Mesenchymal stem cell (in vitro differentiated cells and primary cell): ENCODE measurements around the gene MCCC1.

Experiments
- DNase-seq: peaks from one replicate; pipeline ENCODE4 v3.0.0-alpha.2; 2013
- H2AFZ ChIP-seq: one replicate; pipeline ENCODE4 v1.6.1; 2013; ENCODE audit warnings: low read depth, mild to moderate bottlenecking, control low read depth, inconsistent platforms, low read length, moderate library complexity
- H2AK5ac ChIP-seq: 2 replicates; pipeline ENCODE4 v1.6.1; 2013; ENCODE audit warnings: low read length, moderate library complexity, mild to moderate bottlenecking, inconsistent platforms; ENCODE audit not compliant: severe bottlenecking
- H2BK120ac ChIP-seq: one replicate; pipeline ENCODE4 v1.6.1; 2013; ENCODE audit warnings: low read depth, mild to moderate bottlenecking, inconsistent platforms, low read length, moderate library complexity
- H2BK12ac ChIP-seq, 2 experiments: one replicate each; pipeline ENCODE4 v1.6.1; 2013; ENCODE audit warnings: inconsistent platforms in 2 of 2, low read length in 2 of 2, mild to moderate bottlenecking in 2 of 2, moderate library complexity in 2 of 2, control low read depth in 1 of 2
- H2BK15ac ChIP-seq: one replicate; pipeline ENCODE4 v1.6.1; 2013; ENCODE audit warnings: mild to moderate bottlenecking, low read depth, inconsistent platforms; ENCODE audit not compliant: poor library complexity, severe bottlenecking
- H2BK5ac ChIP-seq: 2 replicates; pipeline ENCODE4 v1.6.1; 2013; ENCODE audit warnings: low read depth, mild to moderate bottlenecking, low read length, control low read depth, inconsistent platforms; ENCODE audit not compliant: poor library complexity, severe bottlenecking
- H3K14ac ChIP-seq, 2 experiments: one replicate each; pipeline ENCODE4 v1.6.1; 2013; ENCODE audit warnings: inconsistent platforms in 2 of 2, low read length in 2 of 2, control low read depth in 1 of 2, mild to moderate bottlenecking in 1 of 2, moderate library complexity in 1 of 2
- H3K18ac ChIP-seq, 2 experiments: one replicate each; pipeline ENCODE4 v1.6.1; 2013; ENCODE audit warnings: inconsistent platforms in 2 of 2, low read length in 2 of 2, control low read depth in 1 of 2, low read depth in 1 of 2, mild to moderate bottlenecking in 1 of 2
- H3K23ac ChIP-seq, 2 experiments: one replicate each; pipeline ENCODE4 v1.6.1; 2013; ENCODE audit warnings: inconsistent platforms in 2 of 2, low read length in 2 of 2, mild to moderate bottlenecking in 2 of 2, moderate library complexity in 2 of 2, control low read depth in 1 of 2
- H3K27ac ChIP-seq: 2 replicates; pipeline ENCODE4 v1.5.1; 2013; ENCODE audit warnings: mild to moderate bottlenecking, moderate library complexity, low read length, control low read depth, inconsistent platforms; ENCODE audit not compliant: poor library complexity, severe bottlenecking
- H3K27me3 ChIP-seq, 2 experiments: 2 replicates each; pipeline versions ENCODE4 v1.6.1 to v1.7.0; 2013; ENCODE audit warnings: low read length in 2 of 2, mild to moderate bottlenecking in 2 of 2, moderate library complexity in 2 of 2, control low read depth in 1 of 2, inconsistent platforms in 1 of 2; ENCODE audit not compliant: control insufficient read depth in 1 of 2, insufficient read depth in 1 of 2
- H3K36me3 ChIP-seq, 2 experiments: 2 replicates each; pipeline versions ENCODE4 v1.6.1 to v1.7.0; 2013; ENCODE audit warnings: low read length in 2 of 2, control low read depth in 1 of 2, inconsistent platforms in 1 of 2, low read depth in 1 of 2, mild to moderate bottlenecking in 1 of 2; ENCODE audit not compliant: insufficient read depth in 2 of 2, control insufficient read depth in 1 of 2
- H3K4ac ChIP-seq, 2 experiments: one replicate each; pipeline ENCODE4 v1.6.1; 2013; ENCODE audit warnings: inconsistent platforms in 2 of 2, low read length in 2 of 2, mild to moderate bottlenecking in 2 of 2, moderate library complexity in 2 of 2, control low read depth in 1 of 2, low read depth in 1 of 2
- H3K4me1 ChIP-seq: 2 replicates; pipeline ENCODE4 v1.6.1; 2013; ENCODE audit warnings: low read depth, low read length, control low read depth; ENCODE audit not compliant: control insufficient read depth, insufficient read depth
- H3K4me2 ChIP-seq: 2 replicates; pipeline ENCODE4 v1.6.1; 2013; ENCODE audit warnings: low read length, mild to moderate bottlenecking, inconsistent platforms; ENCODE audit not compliant: poor library complexity, severe bottlenecking
- H3K4me3 ChIP-seq, 2 experiments: 2 replicates each; pipeline versions ENCODE4 v1.5.1 to v1.7.0; 2013; ENCODE audit warnings: low read length in 2 of 2, mild to moderate bottlenecking in 2 of 2, control low read depth in 1 of 2, low read depth in 1 of 2; ENCODE audit not compliant: insufficient read depth in 1 of 2
- H3K79me1 ChIP-seq: replicated peaks from 2 replicates; pipeline ENCODE4 v1.6.1; 2013; ENCODE audit warnings: mild to moderate bottlenecking, control low read depth, low read length, inconsistent platforms; ENCODE audit not compliant: poor library complexity, severe bottlenecking
- H3K9ac ChIP-seq: 2 replicates; pipeline ENCODE4 v1.7.0; 2013; ENCODE audit warnings: mild to moderate bottlenecking, low read length, moderate library complexity
- H3K9me3 ChIP-seq: 2 replicates; pipeline ENCODE4 v1.7.0; 2013; ENCODE audit warnings: mild to moderate bottlenecking, low read length; ENCODE audit not compliant: control insufficient read depth
- H4K8ac ChIP-seq: one replicate; pipeline ENCODE4 v1.6.1; 2013; ENCODE audit warnings: inconsistent platforms, mild to moderate bottlenecking, low read length, moderate library complexity
- H4K91ac ChIP-seq: one replicate; pipeline ENCODE4 v1.6.1; 2013; ENCODE audit warnings: mild to moderate bottlenecking, low read length, inconsistent platforms
- WGBS: methylation state at CpG from one replicate; pipeline ENCODE4 v1.1.7; 2013; ENCODE audit warnings: mixed read lengths; 5-methylcytosine and 5-hydroxymethylcytosine counted together

The MCCC1 gene

GRCh38 chr3:182983876-182984275, 115.4 kb downstream of the MCCC1 start:
- Histone ChIP-seq H4K91ac (no peak overlapping the region), H4K8ac (no peak overlapping the region), H3K9ac (no peak overlapping the region), H3K9me3 (no peaks in the 10 kb centered on the region), H2AK5ac (no peak overlapping the region), H2BK12ac (no peak overlapping the region), H3K4ac (no peak overlapping the region), H3K4me3 (no peak overlapping the region), H2BK5ac (no peak overlapping the region), H3K79me1 (peaks cover 1% of the 10 kb centered on the region), H3K4me1 (peaks cover 5% of the 10 kb centered on the region), H3K36me3 (no peaks in the 10 kb centered on the region), H3K14ac (no peak overlapping the region), H3K4me2 (no peak overlapping the region), H3K23ac (no peak overlapping the region), H2AFZ (no peak overlapping the region), H2BK15ac (no peak overlapping the region), H2BK120ac (no peak overlapping the region), H3K27ac (no peak overlapping the region), H3K18ac (no peak overlapping the region), H3K27me3 (no peaks in the 10 kb centered on the region)
- DNase-seq = no peak

GRCh38 chr3:182981038-182981380, 118.3 kb downstream of the MCCC1 start:
- Histone ChIP-seq H2BK12ac (no peak overlapping the region), H2AFZ (peak overlapping the region; percentile 86), H3K27me3 (no peaks in the 10 kb centered on the region), H4K8ac (peak overlapping the region; percentile 98), H3K9ac (peak overlapping the region; percentile 92), H2BK120ac (peak overlapping the region; percentile 59), H2BK5ac (no peak overlapping the region), H2BK15ac (no peak overlapping the region), H3K4me2 (peak overlapping the region; percentile 77), H2AK5ac (peak overlapping the region; percentile 16), H3K27ac (no peak overlapping the region), H3K4me3 (peak overlapping the region; percentile 87 to 93), H3K9me3 (no peaks in the 10 kb centered on the region), H3K18ac (peak overlapping the region in 1 of 2 experiments; percentile 55), H3K4me1 (peaks cover 10% of the 10 kb centered on the region), H3K23ac (no peak overlapping the region), H3K4ac (peak overlapping the region in 1 of 2 experiments; percentile 89), H3K79me1 (peaks cover 1% of the 10 kb centered on the region), H3K14ac (no peak overlapping the region), H3K36me3 (no peaks in the 10 kb centered on the region), H4K91ac (no peak overlapping the region)
- DNase-seq = no peak
- WGBS = 74% methylated on average over 10 of the region's 10 CpGs

- Histone ChIP-seq H2BK120ac (peak within 1 kb of the TSS; percentile 87), H4K91ac (peak within 1 kb of the TSS; percentile 90), H3K4me2 (peak within 1 kb of the TSS; percentile 90), H3K14ac (peak within 1 kb of the TSS in 1 of 2 experiments; percentile 97), H2BK15ac (peak within 1 kb of the TSS; percentile 85), H2AFZ (peak within 1 kb of the TSS; percentile 99), H2BK12ac (no peak within 1 kb of the TSS), H3K18ac (peak within 1 kb of the TSS; percentile 79 to 94), H3K4ac (peak within 1 kb of the TSS; percentile 89 to 91), H2BK5ac (peak within 1 kb of the TSS; percentile 74), H3K9ac (peak within 1 kb of the TSS; percentile 92), H3K9me3 (no peaks in the 10 kb centered on the region), H3K4me1 (peaks cover 10% of the 10 kb centered on the region), H3K27me3 (no peaks in the 10 kb centered on the region), H3K79me1 (peaks cover 1% of the 10 kb centered on the region), H3K36me3 (no peaks in the 10 kb centered on the region), H4K8ac (peak within 1 kb of the TSS; percentile 98), H3K4me3 (peak within 1 kb of the TSS; percentile 93 to 98), H3K23ac (peak within 1 kb of the TSS in 1 of 2 experiments; percentile 89), H3K27ac (no peak within 1 kb of the TSS), H2AK5ac (peak within 1 kb of the TSS; percentile 16)
- peak; percentile 88 for DNase-seq
- WGBS = 0% methylated on average over 26 of the region's 106 CpGs
These were observed 118.9 kb downstream of the MCCC1 start, which contains the start of gene DCUN1D1 for GRCh38 chr3:182980204-182981037. DCUN1D1 (minus strand) TSS chr3:182980538; CDS start chr3:182980489, 49 bp downstream.

GRCh38 chr3:182979674-182980191, 119.6 kb downstream of the MCCC1 start:
- Histone ChIP-seq H2AFZ (no peak overlapping the region), H3K23ac (no peak overlapping the region), H3K4me3 (peak overlapping the region; percentile 93 to 98), H3K27ac (no peak overlapping the region), H4K8ac (no peak overlapping the region), H3K36me3 (no peaks in the 10 kb centered on the region), H3K4me2 (peak overlapping the region; percentile 90), H3K14ac (no peak overlapping the region), H3K4me1 (peaks cover 10% of the 10 kb centered on the region), H4K91ac (no peak overlapping the region), H3K18ac (peak overlapping the region in 1 of 2 experiments; percentile 40), H2BK12ac (no peak overlapping the region), H2AK5ac (no peak overlapping the region), H3K4ac (no peak overlapping the region), H3K9ac (peak overlapping the region; percentile 92), H2BK5ac (peak overlapping the region; percentile 74), H3K27me3 (no peaks in the 10 kb centered on the region), H3K79me1 (peaks cover 1% of the 10 kb centered on the region), H2BK120ac (peak overlapping the region; percentile 87), H2BK15ac (no peak overlapping the region), H3K9me3 (no peaks in the 10 kb centered on the region)
- DNase-seq = peak; percentile 45
- WGBS = 0% methylated on average over 6 of the region's 29 CpGs
